ENCODE results near the gene TMEM129.

The TMEM129 gene

DNA sequence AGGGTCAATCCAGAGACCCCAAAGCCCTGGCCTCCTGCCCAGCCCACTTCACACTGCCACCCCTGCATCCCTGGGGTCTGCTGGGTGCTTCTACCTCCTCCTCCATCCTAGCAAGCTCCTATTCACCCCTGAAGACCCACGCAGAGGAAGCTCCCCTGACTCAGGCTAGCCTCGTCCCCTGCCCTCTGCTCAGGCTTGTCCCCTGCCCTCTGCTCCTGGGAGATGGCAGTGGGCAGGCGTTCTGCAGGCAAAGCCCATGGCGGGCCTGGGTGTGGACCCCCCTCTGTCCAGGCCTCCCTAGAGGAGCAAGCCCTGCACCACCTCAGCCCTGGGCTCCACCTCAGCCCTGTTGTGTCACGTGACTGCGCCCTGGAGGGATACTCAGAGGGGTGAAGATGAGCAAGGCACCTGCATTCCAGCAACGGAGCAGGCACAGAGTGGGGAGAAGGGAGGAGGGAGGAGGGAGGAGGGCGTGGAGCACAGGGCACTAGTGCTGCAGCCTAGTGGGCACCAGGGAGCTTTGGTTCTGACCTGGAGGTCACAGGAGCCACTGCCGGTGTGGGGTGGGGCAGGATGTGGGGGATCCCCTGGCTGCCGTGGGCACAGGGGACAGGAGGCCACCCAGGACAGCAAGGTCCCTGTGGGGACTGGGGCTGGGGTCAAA is 44.4 kb upstream of the TMEM129 start:
- no peak overlapping the region for H4K91ac ChIP-seq (ENCODE audit: low read depth, low read length)
- no peak overlapping the region for H3K27ac ChIP-seq (ENCODE audit: low read depth, low read length)
- no CpG with 5 or more reads among the region's 10 CpGs for WGBS (ENCODE audit: extremely low coverage, insufficient coverage, insufficient read length)
- no peaks in the 10 kb centered on the region for H3K27me3 ChIP-seq (ENCODE audit: insufficient read depth, low read length)
- no peak overlapping the region for H3K23ac ChIP-seq (ENCODE audit: low read length)
- no peak overlapping the region for H2AK5ac ChIP-seq (ENCODE audit: low read length)
- H3K9me3 ChIP-seq (ENCODE audit: insufficient read depth, low read depth, low read length): no peaks in the 10 kb centered on the region
- no peak overlapping the region for H2BK120ac ChIP-seq (ENCODE audit: insufficient read depth, low read length, poor library complexity)
- H3K36me3 ChIP-seq (ENCODE audit: control insufficient read depth in 1 of 2, insufficient read depth in 2 of 2, low read length in 2 of 2): no peaks in the 10 kb centered on the region
- H3K4ac ChIP-seq (ENCODE audit: low read depth, low read length): no peak overlapping the region
- no peak overlapping the region for H4K12ac ChIP-seq (ENCODE audit: low read depth, low read length)
- no peak overlapping the region for H3K9ac ChIP-seq (ENCODE audit: low read length)
- DNase-seq: no peak
- H3K4me3 ChIP-seq (ENCODE audit: low read depth, low read length): no peak overlapping the region
- no peak overlapping the region for H3K14ac ChIP-seq (ENCODE audit: low read length)
- H3K79me1 ChIP-seq (ENCODE audit: low read length): no peaks in the 10 kb centered on the region
- no peaks in the 10 kb centered on the region for H3K79me2 ChIP-seq (ENCODE audit: control insufficient read depth, insufficient read depth, low read length, poor library complexity)
- no peak overlapping the region for H2BK5ac ChIP-seq (ENCODE audit: low read depth, low read length, poor library complexity)
- H4K8ac ChIP-seq (ENCODE audit: low read depth, low read length): no peak overlapping the region
- H3K4me2 ChIP-seq (ENCODE audit: low read length): no peak overlapping the region
- H3K18ac ChIP-seq (ENCODE audit: low read length): no peak overlapping the region
- H3K4me1 ChIP-seq (ENCODE audit: control insufficient read depth in 1 of 2, insufficient read depth in 2 of 2, low read length in 2 of 2): peaks cover 18 to 22% of the 10 kb centered on the region in 2 experiments
- no peak overlapping the region for H2BK12ac ChIP-seq (ENCODE audit: low read length)
- no peak overlapping the region for H2AFZ ChIP-seq (ENCODE audit: insufficient read depth, low read length, poor library complexity)

- no peak overlapping the region for H3K4ac ChIP-seq (ENCODE audit: low read depth, low read length)
- no peak overlapping the region for H3K18ac ChIP-seq (ENCODE audit: low read length)
- no peaks in the 10 kb centered on the region for H3K9me3 ChIP-seq (ENCODE audit: insufficient read depth, low read depth, low read length)
- H4K8ac ChIP-seq (ENCODE audit: low read depth, low read length): no peak overlapping the region
- H3K14ac ChIP-seq (ENCODE audit: low read length): no peak overlapping the region
- H3K27me3 ChIP-seq (ENCODE audit: insufficient read depth, low read length): no peaks in the 10 kb centered on the region
- no peak overlapping the region for H2AK5ac ChIP-seq (ENCODE audit: low read length)
- H3K4me3 ChIP-seq (ENCODE audit: low read depth, low read length): no peak overlapping the region
- no peak overlapping the region for H3K27ac ChIP-seq (ENCODE audit: low read depth, low read length)
- H2BK120ac ChIP-seq (ENCODE audit: insufficient read depth, low read length, poor library complexity): no peak overlapping the region
- no peaks in the 10 kb centered on the region for H3K36me3 ChIP-seq (ENCODE audit: control insufficient read depth in 1 of 2, insufficient read depth in 2 of 2, low read length in 2 of 2)
- no peaks in the 10 kb centered on the region for H3K79me2 ChIP-seq (ENCODE audit: control insufficient read depth, insufficient read depth, low read length, poor library complexity)
- no peak overlapping the region for H3K4me2 ChIP-seq (ENCODE audit: low read length)
- H2AFZ ChIP-seq (ENCODE audit: insufficient read depth, low read length, poor library complexity): no peak overlapping the region
- no peak overlapping the region for H2BK12ac ChIP-seq (ENCODE audit: low read length)
- no CpG with 5 or more reads among the region's 9 CpGs for WGBS (ENCODE audit: extremely low coverage, insufficient coverage, insufficient read length)
- H2BK5ac ChIP-seq (ENCODE audit: low read depth, low read length, poor library complexity): no peak overlapping the region
- DNase-seq: no peak
- H4K12ac ChIP-seq (ENCODE audit: low read depth, low read length): no peak overlapping the region
- H3K23ac ChIP-seq (ENCODE audit: low read length): no peak overlapping the region
- H4K91ac ChIP-seq (ENCODE audit: low read depth, low read length): no peak overlapping the region
- no peaks in the 10 kb centered on the region for H3K79me1 ChIP-seq (ENCODE audit: low read length)
- no peak overlapping the region for H3K9ac ChIP-seq (ENCODE audit: low read length)
- H3K4me1 ChIP-seq (ENCODE audit: control insufficient read depth in 1 of 2, insufficient read depth in 2 of 2, low read length in 2 of 2): peaks cover 18 to 22% of the 10 kb centered on the region in 2 experiments
Measured at GRCh38 chr4:1764670-1765069, 43.5 kb upstream of the TMEM129 start.

DNA sequence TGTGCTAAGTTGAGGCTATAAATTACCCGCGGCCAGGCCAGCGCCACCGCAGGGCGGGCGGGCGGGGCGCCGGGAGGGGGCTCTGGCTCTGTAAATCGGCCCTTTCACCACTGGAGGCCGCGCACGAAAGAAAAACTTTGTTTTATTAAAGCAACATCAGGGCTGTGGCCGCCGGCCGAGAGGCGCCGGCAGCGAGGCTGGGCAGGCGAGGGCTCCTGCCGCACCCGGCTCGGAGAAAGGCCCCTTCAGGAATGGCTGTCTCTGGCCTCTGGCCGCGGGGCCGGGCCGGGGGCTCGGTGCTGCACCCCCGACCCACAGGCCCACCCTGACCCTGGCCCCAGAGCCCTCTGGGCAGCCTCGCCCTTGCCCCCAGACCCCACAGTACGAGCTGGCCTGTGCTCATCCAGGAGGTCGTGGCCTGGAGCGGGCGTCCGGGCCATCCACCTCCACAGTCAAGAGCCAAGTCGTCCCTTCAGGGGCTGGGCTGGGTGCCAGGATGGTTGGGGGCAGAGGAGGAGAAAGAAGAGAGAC is 42.5 kb upstream of the TMEM129 start:
- Histone ChIP-seq H4K12ac (ENCODE audit: low read depth, low read length) (no peak overlapping the region), H3K9me3 (ENCODE audit: insufficient read depth, low read depth, low read length) (no peaks in the 10 kb centered on the region), H3K27ac (ENCODE audit: low read depth, low read length) (no peak overlapping the region), H2BK5ac (ENCODE audit: low read depth, low read length, poor library complexity) (no peak overlapping the region), H3K4me2 (ENCODE audit: low read length) (no peak overlapping the region), H4K91ac (ENCODE audit: low read depth, low read length) (no peak overlapping the region), H3K79me1 (ENCODE audit: low read length) (no peaks in the 10 kb centered on the region), H3K23ac (ENCODE audit: low read length) (no peak overlapping the region), H3K27me3 (ENCODE audit: insufficient read depth, low read length) (no peaks in the 10 kb centered on the region), H3K18ac (ENCODE audit: low read length) (no peak overlapping the region), H3K4ac (ENCODE audit: low read depth, low read length) (no peak overlapping the region), H2BK12ac (ENCODE audit: low read length) (no peak overlapping the region), H2AK5ac (ENCODE audit: low read length) (no peak overlapping the region), H3K4me1 (ENCODE audit: control insufficient read depth in 1 of 2, insufficient read depth in 2 of 2, low read length in 2 of 2) (peaks cover 14 to 16% of the 10 kb centered on the region in 2 experiments), H2BK120ac (ENCODE audit: insufficient read depth, low read length, poor library complexity) (no peak overlapping the region), H2AFZ (ENCODE audit: insufficient read depth, low read length, poor library complexity) (no peak overlapping the region), H3K9ac (ENCODE audit: low read length) (no peak overlapping the region), H3K4me3 (ENCODE audit: low read depth, low read length) (no peak overlapping the region), H3K14ac (ENCODE audit: low read length) (no peak overlapping the region), H3K36me3 (ENCODE audit: control insufficient read depth in 1 of 2, insufficient read depth in 2 of 2, low read length in 2 of 2) (no peaks in the 10 kb centered on the region), H3K79me2 (ENCODE audit: control insufficient read depth, insufficient read depth, low read length, poor library complexity) (no peaks in the 10 kb centered on the region), H4K8ac (ENCODE audit: low read depth, low read length) (no peak overlapping the region)
- DNase-seq: peak in 1 of 2 donors; percentile 32
- no CpG with 5 or more reads among the region's 36 CpGs for WGBS (ENCODE audit: extremely low coverage, insufficient coverage, insufficient read length)

DNA sequence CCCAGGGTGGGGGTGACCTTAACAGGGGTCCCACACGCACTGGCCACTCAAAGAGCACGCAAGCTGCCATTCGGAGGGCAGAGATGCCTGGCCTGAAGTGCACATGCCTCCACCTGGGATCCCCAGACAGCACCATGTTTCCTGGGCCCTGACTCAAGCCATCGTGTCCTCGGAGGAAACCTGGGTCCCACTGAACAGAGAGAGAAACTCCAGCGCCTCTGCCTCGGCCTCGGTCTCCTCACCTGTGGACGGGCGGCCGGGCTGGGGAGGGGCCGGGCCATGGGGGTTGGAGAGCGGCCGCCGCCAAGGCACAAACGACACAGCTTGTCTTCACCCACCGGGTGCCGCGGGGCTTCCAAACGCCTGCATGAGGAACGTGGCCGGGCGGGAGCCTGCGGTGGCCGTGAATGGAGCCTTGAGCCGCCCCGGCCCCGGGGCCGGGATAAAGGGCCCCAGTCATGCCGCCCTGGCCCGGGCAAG is 42.0 kb upstream of the TMEM129 start:
- H3K4ac ChIP-seq (ENCODE audit: low read depth, low read length): no peak overlapping the region
- no CpG with 5 or more reads among the region's 31 CpGs for WGBS (ENCODE audit: extremely low coverage, insufficient coverage, insufficient read length)
- no peak overlapping the region for H4K8ac ChIP-seq (ENCODE audit: low read depth, low read length)
- H3K79me2 ChIP-seq (ENCODE audit: control insufficient read depth, insufficient read depth, low read length, poor library complexity): no peaks in the 10 kb centered on the region
- H4K12ac ChIP-seq (ENCODE audit: low read depth, low read length): no peak overlapping the region
- peaks cover 9 to 10% of the 10 kb centered on the region in 2 experiments for H3K4me1 ChIP-seq (ENCODE audit: control insufficient read depth in 1 of 2, insufficient read depth in 2 of 2, low read length in 2 of 2)
- H2AFZ ChIP-seq (ENCODE audit: insufficient read depth, low read length, poor library complexity): no peak overlapping the region
- no peaks in the 10 kb centered on the region for H3K79me1 ChIP-seq (ENCODE audit: low read length)
- H3K18ac ChIP-seq (ENCODE audit: low read length): no peak overlapping the region
- H3K36me3 ChIP-seq (ENCODE audit: control insufficient read depth in 1 of 2, insufficient read depth in 2 of 2, low read length in 2 of 2): no peaks in the 10 kb centered on the region
- H3K4me2 ChIP-seq (ENCODE audit: low read length): no peak overlapping the region
- no peak overlapping the region for H2BK5ac ChIP-seq (ENCODE audit: low read depth, low read length, poor library complexity)
- no peak overlapping the region for H3K9ac ChIP-seq (ENCODE audit: low read length)
- no peak overlapping the region for H3K27ac ChIP-seq (ENCODE audit: low read depth, low read length)
- H2AK5ac ChIP-seq (ENCODE audit: low read length): no peak overlapping the region
- peak in 1 of 2 donors; percentile 49 for DNase-seq
- H3K23ac ChIP-seq (ENCODE audit: low read length): no peak overlapping the region
- H2BK12ac ChIP-seq (ENCODE audit: low read length): no peak overlapping the region
- H4K91ac ChIP-seq (ENCODE audit: low read depth, low read length): no peak overlapping the region
- H2BK120ac ChIP-seq (ENCODE audit: insufficient read depth, low read length, poor library complexity): no peak overlapping the region
- H3K27me3 ChIP-seq (ENCODE audit: insufficient read depth, low read length): no peaks in the 10 kb centered on the region
- no peak overlapping the region for H3K4me3 ChIP-seq (ENCODE audit: low read depth, low read length)
- H3K14ac ChIP-seq (ENCODE audit: low read length): no peak overlapping the region
- no peaks in the 10 kb centered on the region for H3K9me3 ChIP-seq (ENCODE audit: insufficient read depth, low read depth, low read length)

All from trophoblast cell (in vitro differentiated cells and primary cell).